Measurements from ENCODE around the gene KLF6. TPM values are rescaled to one million over a fixed set of nuclear protein-coding genes. Genes with fewer than 3 reads are reported as not detected.

Gene KLF6
- total RNA-seq, 1 donor from 2014 or later = 95.5 TPM

DNA sequence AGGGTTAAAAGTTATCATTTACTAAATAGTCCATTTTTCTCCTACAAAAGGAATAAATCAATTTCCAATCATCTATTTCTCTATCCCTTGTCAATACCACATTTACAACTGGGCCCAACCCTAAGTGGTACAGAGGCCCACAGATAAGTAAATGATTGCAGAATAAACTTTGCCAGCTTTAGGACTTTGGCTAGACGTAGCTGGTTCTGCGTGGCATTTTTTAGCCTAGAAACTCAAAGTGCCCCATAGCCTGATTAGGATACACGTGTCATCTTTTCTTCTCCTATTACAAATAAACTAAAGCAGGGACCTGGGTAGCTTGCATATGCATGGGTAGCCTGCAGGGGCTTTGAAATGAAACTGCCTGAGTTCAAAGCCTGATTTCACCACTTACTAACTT, 56.4 kb downstream of the KLF6 start:
- H3K9me3 Mint-ChIP-seq (ENCODE audit: low read depth) = peaks cover 9% of the 10 kb centered on the region

DNA sequence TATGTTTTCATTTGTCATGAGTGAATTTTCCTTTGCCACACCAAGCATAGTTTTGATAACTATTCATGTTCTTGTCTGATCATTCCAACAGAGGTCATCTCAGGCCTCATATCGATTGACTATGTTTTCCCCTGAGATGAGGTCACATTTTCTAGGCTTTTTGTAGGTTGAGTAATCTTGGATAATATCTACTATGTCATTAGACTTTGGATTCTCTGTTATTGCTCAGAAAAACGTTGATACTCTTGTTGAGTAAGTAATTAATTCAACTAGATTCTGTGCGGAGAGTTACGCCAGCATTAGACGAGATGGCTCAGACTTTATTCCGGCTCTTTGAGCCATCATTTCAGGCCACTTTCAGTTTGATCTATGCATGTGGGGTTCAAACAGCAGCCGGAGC, 57.7 kb downstream of the KLF6 start:
- no peak overlapping the region for H3K27ac Mint-ChIP-seq
- H3K27me3 Mint-ChIP-seq = peaks cover 4% of the 10 kb centered on the region
- H3K36me3 Mint-ChIP-seq (ENCODE audit: insufficient read depth) = no peaks in the 10 kb centered on the region
- no peak overlapping the region for H3K4me3 Mint-ChIP-seq (ENCODE audit: low read depth)
- DNase-seq (ENCODE audit: low spot score, unreplicated experiment) = no peak
- TF ChIP-seq, protein P1, sequence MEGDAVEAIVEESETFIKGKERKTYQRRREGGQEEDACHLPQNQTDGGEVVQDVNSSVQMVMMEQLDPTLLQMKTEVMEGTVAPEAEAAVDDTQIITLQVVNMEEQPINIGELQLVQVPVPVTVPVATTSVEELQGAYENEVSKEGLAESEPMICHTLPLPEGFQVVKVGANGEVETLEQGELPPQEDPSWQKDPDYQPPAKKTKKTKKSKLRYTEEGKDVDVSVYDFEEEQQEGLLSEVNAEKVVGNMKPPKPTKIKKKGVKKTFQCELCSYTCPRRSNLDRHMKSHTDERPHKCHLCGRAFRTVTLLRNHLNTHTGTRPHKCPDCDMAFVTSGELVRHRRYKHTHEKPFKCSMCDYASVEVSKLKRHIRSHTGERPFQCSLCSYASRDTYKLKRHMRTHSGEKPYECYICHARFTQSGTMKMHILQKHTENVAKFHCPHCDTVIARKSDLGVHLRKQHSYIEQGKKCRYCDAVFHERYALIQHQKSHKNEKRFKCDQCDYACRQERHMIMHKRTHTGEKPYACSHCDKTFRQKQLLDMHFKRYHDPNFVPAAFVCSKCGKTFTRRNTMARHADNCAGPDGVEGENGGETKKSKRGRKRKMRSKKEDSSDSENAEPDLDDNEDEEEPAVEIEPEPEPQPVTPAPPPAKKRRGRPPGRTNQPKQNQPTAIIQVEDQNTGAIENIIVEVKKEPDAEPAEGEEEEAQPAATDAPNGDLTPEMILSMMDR (IDR thresholded peaks at IDR 0.05; ENCODE audit: unreplicated experiment) = no peak
- H3K4me1 Mint-ChIP-seq (ENCODE audit: low read depth) = no peaks in the 10 kb centered on the region
- H3K9me3 Mint-ChIP-seq (ENCODE audit: low read depth) = peaks cover 6% of the 10 kb centered on the region

More for the DNA sequence above, 56.4 kb downstream of the KLF6 start:
- DNase-seq (ENCODE audit: low spot score, unreplicated experiment) = no peak
- TF ChIP-seq, protein P1 (IDR thresholded peaks at IDR 0.05; ENCODE audit: unreplicated experiment) = no peak
- no peak overlapping the region for H3K27ac Mint-ChIP-seq
- peaks cover 4% of the 10 kb centered on the region for H3K27me3 Mint-ChIP-seq
- H3K4me3 Mint-ChIP-seq (ENCODE audit: low read depth) = no peak overlapping the region
- H3K4me1 Mint-ChIP-seq (ENCODE audit: low read depth) = no peaks in the 10 kb centered on the region
- no peaks in the 10 kb centered on the region for H3K36me3 Mint-ChIP-seq (ENCODE audit: insufficient read depth)
